H1 (cell line): ENCODE results near the gene PAQR7. TPM values are rescaled to one million over a fixed set of nuclear protein-coding genes. Genes with fewer than 3 reads are reported as not detected.

Source experiments
- CTCF ChIA-PET: fragments of 300-600 bp; sonication (Branson Sonifier 250); formaldehyde crosslinking; loops from one replicate; lab custom pipeline; 2021; ENCODE audit not compliant: partially characterized antibody; lab: Charles Lee
- POLR2A ChIA-PET: fragments of 300-600 bp; sonication (Branson Sonifier 250); formaldehyde crosslinking; loops from one replicate; lab custom pipeline; 2021; ENCODE audit warnings: inconsistent platforms; ENCODE audit not compliant: partially characterized antibody; lab: Charles Lee
- DNase-seq, 2 experiments: peaks; one replicate each; pipeline versions ENCODE4 v3.0.0 to v3.0.0-alpha.2; 2010 to 2022; ENCODE audit warnings: low spot score in 2 of 2, low read depth in 1 of 2, mixed read lengths in 1 of 2
- FAIRE-seq: peaks from 2 replicates; lab custom pipeline; 2011; peaks lifted over from hg19 to GRCh38; lab: Jason Lieb, UNC
- H2AFZ ChIP-seq: 2 replicates; pipeline ENCODE4 v1.8.1; 2012; ENCODE audit warnings: low read length, inconsistent platforms
- H2AK5ac ChIP-seq: 2 replicates; pipeline ENCODE4 v1.6.1; 2013; ENCODE audit warnings: low read depth, low read length
- H2BK120ac ChIP-seq: replicated peaks from 2 replicates; pipeline ENCODE3; 2013; ENCODE audit warnings: low read depth, low read length, inconsistent platforms
- H2BK12ac ChIP-seq: 2 replicates; pipeline ENCODE4 v1.6.1; 2013; ENCODE audit warnings: low read depth, low read length
- H2BK15ac ChIP-seq: 2 replicates; pipeline ENCODE4 v1.6.1; 2013; ENCODE audit warnings: low read length
- H2BK20ac ChIP-seq: 2 replicates; pipeline ENCODE4 v1.6.1; 2013; ENCODE audit warnings: low read length
- H2BK5ac ChIP-seq: 2 replicates; pipeline ENCODE4 v1.6.1; 2013; ENCODE audit warnings: low read depth, low read length
- H3K14ac ChIP-seq: 2 replicates; pipeline ENCODE4 v1.6.1; 2013; ENCODE audit warnings: inconsistent platforms; ENCODE audit not compliant: insufficient read length
- H3K18ac ChIP-seq: 2 replicates; pipeline ENCODE4 v1.6.1; 2013; ENCODE audit warnings: low read length; ENCODE audit errors: extremely low read depth
- H3K23ac ChIP-seq: 2 replicates; pipeline ENCODE4 v1.6.1; 2013; ENCODE audit warnings: inconsistent platforms; ENCODE audit not compliant: insufficient read length
- H3K23me2 ChIP-seq: 2 replicates; pipeline ENCODE4 v1.6.1; 2013; ENCODE audit warnings: low read depth, low read length
- H3K27ac ChIP-seq: 2 replicates; pipeline ENCODE4 v1.6.1; 2011; ENCODE audit warnings: low read depth, low read length, inconsistent platforms
- H3K27me3 ChIP-seq, 4 experiments: replicated peaks in 1 of 4; 1 replicate in 1 of 4; 2 replicates in 3 of 4; pipeline versions ENCODE4 v1.6.1 to v1.8.1; 2011 to 2013; ENCODE audit warnings: low read length in 3 of 4, mild to moderate bottlenecking in 3 of 4, inconsistent platforms in 2 of 4, mixed read lengths in 2 of 4, moderate library complexity in 1 of 4; ENCODE audit not compliant: control insufficient read depth in 3 of 4, insufficient read depth in 3 of 4; ENCODE audit errors: extremely low read depth in 1 of 4
- H3K36me3 ChIP-seq, 4 experiments: 2 replicates each; pipeline versions ENCODE4 v1.6.1 to v1.8.1; 2011 to 2013; ENCODE audit warnings: mild to moderate bottlenecking in 4 of 4, low read length in 3 of 4, moderate library complexity in 2 of 4, control low read depth in 1 of 4, inconsistent platforms in 1 of 4; ENCODE audit not compliant: insufficient read depth in 4 of 4, control insufficient read depth in 2 of 4
- H3K4ac ChIP-seq: replicated peaks from 2 replicates; pipeline ENCODE3; 2013; ENCODE audit warnings: low read length, low read depth, mixed read lengths, inconsistent platforms; ENCODE audit not compliant: insufficient read length
- H3K4me1 ChIP-seq, 4 experiments: replicated peaks in 1 of 4; 1 replicate in 1 of 4; 2 replicates in 3 of 4; pipeline versions ENCODE4 v1.6.1 to v1.8.1; 2011 to 2013; ENCODE audit warnings: low read length in 3 of 4, inconsistent platforms in 2 of 4, mixed read lengths in 1 of 4; ENCODE audit not compliant: insufficient read depth in 4 of 4, control insufficient read depth in 3 of 4
- H3K4me2 ChIP-seq, 2 experiments: 2 replicates each; pipeline versions ENCODE4 v1.6.1 to v1.8.1; 2011 to 2013; ENCODE audit warnings: low read depth in 2 of 2, low read length in 2 of 2, control low read depth in 1 of 2, inconsistent platforms in 1 of 2, mild to moderate bottlenecking in 1 of 2; ENCODE audit not compliant: insufficient read depth in 1 of 2
- H3K4me3 ChIP-seq, 4 experiments: fragments of 200-600, 300-600 bp in 1 of 4; sonication (generic), shearing (Covaris generic), sonication (Bioruptor Twin) in 1 of 4; 2 replicates each; pipeline versions ENCODE4 v1.5.1 to v1.8.1; 2011 to 2016; ENCODE audit warnings: low read length in 4 of 4, low read depth in 3 of 4, control low read depth in 2 of 4, inconsistent platforms in 2 of 4, mild to moderate bottlenecking in 2 of 4, mixed read lengths in 1 of 4, moderate library complexity in 1 of 4; ENCODE audit not compliant: insufficient read depth in 2 of 4; ENCODE audit errors: extremely low read depth in 1 of 4
- H3K56ac ChIP-seq: replicated peaks from 2 replicates; pipeline ENCODE3; 2013; ENCODE audit warnings: low read depth, mild to moderate bottlenecking, mixed read lengths, low read length, inconsistent platforms; ENCODE audit not compliant: insufficient read length
- H3K79me1 ChIP-seq: 2 replicates; pipeline ENCODE4 v1.6.1; 2013; ENCODE audit warnings: low read depth, low read length, control low read depth
- H3K79me2 ChIP-seq, 2 experiments: 2 replicates each; pipeline versions ENCODE4 v1.6.1 to v1.8.1; 2012 to 2013; ENCODE audit warnings: low read length in 2 of 2, mild to moderate bottlenecking in 2 of 2, inconsistent platforms in 1 of 2; ENCODE audit not compliant: insufficient read depth in 2 of 2, control insufficient read depth in 1 of 2
- H3K9ac ChIP-seq, 4 experiments: replicated peaks in 1 of 4; 1 replicate in 1 of 4; 2 replicates in 3 of 4; pipeline versions ENCODE4 v1.6.1 to v1.8.1; 2011 to 2013; ENCODE audit warnings: low read depth in 3 of 4, low read length in 3 of 4, control low read depth in 2 of 4, mild to moderate bottlenecking in 2 of 4, moderate library complexity in 2 of 4, inconsistent platforms in 1 of 4; ENCODE audit errors: extremely low read depth in 1 of 4
- H3K9me3 ChIP-seq, 2 experiments: 2 replicates each; pipeline versions ENCODE4 v1.6.1 to v1.8.1; 2012 to 2013; ENCODE audit warnings: mild to moderate bottlenecking in 2 of 2, moderate library complexity in 2 of 2, control low read depth in 1 of 2, inconsistent platforms in 1 of 2, low read depth in 1 of 2, low read length in 1 of 2, mixed read lengths in 1 of 2; ENCODE audit not compliant: insufficient read depth in 2 of 2
- H4K20me1 ChIP-seq, 2 experiments: replicated peaks in 1 of 2; 2 replicates each; pipeline versions ENCODE3 to v1.8.1; 2011 to 2013; ENCODE audit warnings: inconsistent platforms in 2 of 2, low read length in 2 of 2, mild to moderate bottlenecking in 1 of 2; ENCODE audit not compliant: insufficient read depth in 2 of 2, control insufficient read depth in 1 of 2
- H4K5ac ChIP-seq: 2 replicates; pipeline ENCODE4 v1.6.1; 2013; ENCODE audit warnings: low read length, low read depth, mixed read lengths, inconsistent platforms; ENCODE audit not compliant: insufficient read length
- H4K8ac ChIP-seq: 2 replicates; pipeline ENCODE4 v1.8.0; 2013; ENCODE audit warnings: mild to moderate bottlenecking, moderate library complexity, low read length, inconsistent platforms; ENCODE audit not compliant: insufficient read depth; ENCODE audit errors: extremely low read depth
- H4K91ac ChIP-seq: replicated peaks from 2 replicates; pipeline ENCODE3; 2013; ENCODE audit warnings: low read length, mixed read lengths, inconsistent platforms; ENCODE audit not compliant: insufficient read length
- EZH2 ChIP-seq: fragments of 200-600 bp; sonication (generic); IDR thresholded peaks from 2 replicates; pipeline ENCODE4 v1.7.1; 2012; ENCODE audit warnings: low read depth, mild to moderate bottlenecking, moderate library complexity, low read length, inconsistent platforms; ENCODE audit not compliant: severe bottlenecking
- PHF8 ChIP-seq: fragments of 200-600 bp; sonication (generic); conservative IDR thresholded peaks from 2 replicates; pipeline ENCODE4 v1.7.1; 2012; ENCODE audit warnings: low read depth, mild to moderate bottlenecking, inconsistent platforms, low read length, moderate library complexity
- POLR2AphosphoS5 ChIP-seq: IDR thresholded peaks from 2 replicates; pipeline ENCODE4 v1.6.1; 2011; ENCODE audit warnings: low read depth, low read length
- SAP30 ChIP-seq: fragments of 300-600 bp; sonication (generic); IDR thresholded peaks from 2 replicates; pipeline ENCODE4 v1.7.1; 2012; ENCODE audit warnings: low read length, moderate library complexity, mild to moderate bottlenecking, inconsistent platforms; ENCODE audit not compliant: insufficient read depth, insufficient replicate concordance
- SP1 ChIP-seq: IDR thresholded peaks from 2 replicates; pipeline ENCODE4 v1.6.1; 2011; ENCODE audit warnings: low read depth, low read length
- TCF12 ChIP-seq: IDR thresholded peaks from 2 replicates; pipeline ENCODE4 v1.6.1; 2011; ENCODE audit warnings: low read depth, mild to moderate bottlenecking, low read length
- ZNF274 ChIP-seq: IDR thresholded peaks from 2 replicates; pipeline ENCODE4 v1.7.0; 2012; ENCODE audit warnings: low read length, borderline replicate concordance; ENCODE audit errors: extremely low read depth
- WGBS, 2 experiments: shearing (Covaris generic) in 1 of 2; methylation state at CpG; one replicate each; pipeline versions ENCODE4 v1.1.6 to v1.1.7; 2013 to 2015; ENCODE audit warnings: low lambda C conversion rate in 2 of 2, mixed read lengths in 2 of 2, inconsistent platforms in 1 of 2, low coverage in 1 of 2, missing lambda C conversion rate in 1 of 2; ENCODE audit not compliant: insufficient replicate concordance in 2 of 2, insufficient coverage in 1 of 2, insufficient read length in 1 of 2; ENCODE audit errors: extremely low coverage in 1 of 2, missing lambda C conversion rate in 1 of 2; 5-methylcytosine and 5-hydroxymethylcytosine counted together
- polyA plus RNA-seq, 7 experiments: library from polyadenylated mRNA; depleted of rRNA in 3 of 7; stranded (reverse) in 5 of 7; unstranded in 2 of 7; fragments of >200 nt in 5 of 7; fragments of 200-250 nt in 2 of 7; gene quantifications; 1 replicate in 5 of 7; 2 replicates in 1 of 7; 4 replicates in 1 of 7; pipeline versions ENCODE4 v1.2.1 to v1.2.3, GENCODE V29; 2011 to 2013; ENCODE audit warnings: missing spikeins in 2 of 7, mixed read lengths in 2 of 7
- total RNA-seq: library from RNA; stranded (reverse); fragmentation: NEBNext Ultra II Directional; extraction: Animal tissue kit (Norgen Biotek cat#: 25700); gene quantifications from 2 replicates; pipeline ENCODE4 v1.2.1, GENCODE V29; 2021

Gene PAQR7
- total and polyA plus RNA-seq, 2 of the 8 experiments (the other 6 are each of a cell fraction or from before 2014, with no cell fraction given), result 7.3 to 7.4 TPM

DNA sequence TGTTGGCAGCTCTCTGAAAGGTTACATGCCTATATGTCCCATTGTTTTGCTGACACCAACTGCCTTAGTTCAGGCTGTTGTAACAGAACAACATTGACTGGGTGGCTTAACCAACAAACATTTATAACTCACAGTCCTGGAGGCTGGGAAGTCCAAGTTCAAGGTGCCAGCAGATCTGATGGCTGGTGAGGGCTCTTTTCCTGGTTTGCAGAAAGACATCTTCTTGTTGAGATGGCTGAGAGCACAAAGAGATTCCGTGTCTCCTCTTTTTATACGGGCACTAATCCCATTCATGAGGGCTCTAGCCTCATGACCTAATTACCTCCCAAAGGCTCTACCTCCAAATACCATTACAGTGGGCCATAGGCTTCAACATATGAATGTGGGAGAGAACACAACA lies 41.0 kb upstream of the PAQR7 start:
- H3K56ac ChIP-seq, result no peak overlapping the region
- no peak overlapping the region for H3K14ac ChIP-seq
- H2BK12ac ChIP-seq, result no peak overlapping the region
- no peak overlapping the region for H2BK5ac ChIP-seq
- H2AK5ac ChIP-seq, result no peak overlapping the region
- H3K36me3 ChIP-seq, result no peaks in the 10 kb centered on the region
- H2BK15ac ChIP-seq, result no peak overlapping the region
- peaks cover 0 to 6% (median 0%) of the 10 kb centered on the region in 4 experiments; a peak in 2 of 7 replicates for H3K27me3 ChIP-seq
- no peak overlapping the region for H2BK120ac ChIP-seq
- H4K5ac ChIP-seq, result no peak overlapping the region
- no peaks in the 10 kb centered on the region for H3K23me2 ChIP-seq
- no peak overlapping the region for H3K27ac ChIP-seq
- H3K9ac ChIP-seq, result no peak overlapping the region
- H3K4me2 ChIP-seq, result no peak overlapping the region
- H3K4me1 ChIP-seq, result peaks cover 0 to 4% (median 0%) of the 10 kb centered on the region in 4 experiments; a peak in 2 of 7 replicates
- no peak overlapping the region for H2BK20ac ChIP-seq
- H3K9me3 ChIP-seq, result no peaks in the 10 kb centered on the region
- H3K18ac ChIP-seq, result no peak overlapping the region
- H4K8ac ChIP-seq, result no peak overlapping the region
- no peak for TF ChIP-seq EZH2
- TF ChIP-seq PHF8, result no peak
- TF ChIP-seq SP1, result no peak
- TF ChIP-seq SAP30, result no peak
- no peak for TF ChIP-seq POLR2AphosphoS5
- TF ChIP-seq TCF12, result no peak
- no peak for TF ChIP-seq ZNF274
- no peak overlapping the region for H3K23ac ChIP-seq
- 80% methylated on average over 2 of the region's 2 CpGs; no CpG with 5 or more reads in 1 of the 2 experiments for WGBS, 2 experiments
- H2AFZ ChIP-seq, result no peak overlapping the region
- no peaks in the 10 kb centered on the region for H3K79me1 ChIP-seq
- DNase-seq (no peak), FAIRE-seq (no peak)
- POLR2A ChIA-PET, result interaction anchor here (1.2 to 2.8 kb wide), 3 partner anchors 8 to 18 kb away, joined by 6 to 9 read pairs (median 6); no protein-coding TSS in a partner anchor
- no peaks in the 10 kb centered on the region for H4K20me1 ChIP-seq
- no peak overlapping the region for H4K91ac ChIP-seq
- CTCF ChIA-PET, result interaction anchor here (1.0 to 1.1 kb wide), 2 partner anchors 8 to 21 kb away, joined by 3 read pairs; no protein-coding TSS in a partner anchor
- H3K4ac ChIP-seq, result no peak overlapping the region
- no peaks in the 10 kb centered on the region for H3K79me2 ChIP-seq
- no peak overlapping the region for H3K4me3 ChIP-seq
